OCI-LY7 (cell line): ENCODE results near the gene YPEL3. TPM values are rescaled to one million over a fixed set of nuclear protein-coding genes. Genes with fewer than 3 reads are reported as not detected.

Experiments used
- BruUV-seq: library from RNA; stranded (reverse); fragments of 400-500 nt; replicated peaks from 2 replicates; lab custom pipeline; 2021; lab: Mats Ljungman, UMichigan
- CTCF ChIA-PET: fragments of 300-600 bp; sonication (Branson Sonifier 250); formaldehyde crosslinking; loops from one replicate; lab custom pipeline; 2022; ENCODE audit warnings: antibody characterized with exemption; ENCODE audit not compliant: unreplicated experiment; lab: Charles Lee
- POLR2A ChIA-PET: fragments of 300-600 bp; sonication (Branson Sonifier 250); formaldehyde crosslinking; loops from one replicate; lab custom pipeline; 2022; ENCODE audit warnings: antibody characterized with exemption; lab: Charles Lee
- DNase-seq: peaks from one replicate; pipeline ENCODE4 v3.0.0-alpha.2; 2015; ENCODE audit warnings: low spot score
- H2AFZ ChIP-seq: fragments of 200-600 bp; sonication (generic), shearing (Covaris generic); 2 replicates; pipeline ENCODE4 v1.6.1; 2014; ENCODE audit warnings: mild to moderate bottlenecking, antibody characterized with exemption, low read length, moderate library complexity
- H3K27ac ChIP-seq: fragments of 200-600 bp; sonication (generic); 2 replicates; pipeline ENCODE4 v1.5.1; 2014; ENCODE audit warnings: mixed run types, low read depth, mild to moderate bottlenecking, moderate library complexity, low read length, inconsistent platforms; ENCODE audit not compliant: poor library complexity, severe bottlenecking
- H3K36me3 ChIP-seq: fragments of 200-600 bp; sonication (generic); 2 replicates; pipeline ENCODE4 v1.6.1; 2014; ENCODE audit warnings: mild to moderate bottlenecking, antibody characterized with exemption, low read length, moderate library complexity, mixed read lengths; ENCODE audit not compliant: insufficient read depth
- H3K4me1 ChIP-seq: fragments of 200-600 bp; sonication (generic); 2 replicates; pipeline ENCODE4 v1.5.1; 2014; ENCODE audit warnings: mild to moderate bottlenecking, low read length; ENCODE audit not compliant: insufficient read depth, poor library complexity, severe bottlenecking
- H3K4me2 ChIP-seq: fragments of 200-600 bp; sonication (generic); 2 replicates; pipeline ENCODE4 v1.6.1; 2014; ENCODE audit warnings: mild to moderate bottlenecking, low read length
- H3K4me3 ChIP-seq: fragments of 200-600 bp; sonication (generic); 2 replicates; pipeline ENCODE4 v1.5.1; 2014; ENCODE audit warnings: mild to moderate bottlenecking, low read depth, low read length; ENCODE audit not compliant: poor library complexity, severe bottlenecking
- H3K79me2 ChIP-seq: fragments of 200-600 bp; sonication (generic); 2 replicates; pipeline ENCODE4 v1.6.1; 2016; ENCODE audit warnings: low read depth, mild to moderate bottlenecking, low read length, moderate library complexity, mixed read lengths; ENCODE audit not compliant: insufficient read depth
- H3K9me2 ChIP-seq: fragments of 200-600 bp; sonication (generic); 2 replicates; pipeline ENCODE4 v1.6.1; 2016; ENCODE audit warnings: mild to moderate bottlenecking, low read length, mixed read lengths; ENCODE audit not compliant: insufficient read depth
- H3K9me3 ChIP-seq: fragments of 200-600 bp; sonication (generic); 2 replicates; pipeline ENCODE4 v1.6.1; 2014; ENCODE audit warnings: mild to moderate bottlenecking, mixed run types, low read length, mixed read lengths
- H4K20me1 ChIP-seq: fragments of 200-600 bp; sonication (generic); 2 replicates; pipeline ENCODE4 v1.6.1; 2014; ENCODE audit warnings: mild to moderate bottlenecking, antibody characterized with exemption, low read length, moderate library complexity, mixed read lengths; ENCODE audit not compliant: insufficient read depth
- EZH2phosphoT487 ChIP-seq: fragments of 200-600 bp; sonication (generic); IDR thresholded peaks from 2 replicates; pipeline ENCODE4 v1.6.1; 2018; ENCODE audit warnings: low read depth, borderline replicate concordance, mild to moderate bottlenecking, mixed run types, antibody characterized with exemption, low read length, moderate library complexity, mixed read lengths
- intact Hi-C: fragments of 100-400 bp; cut with micrococcal nuclease; formaldehyde crosslinking; loops from one replicate; pipeline ENCODE4 v1.10.0; 2022; ENCODE audit not compliant: unreplicated experiment
- total RNA-seq, 2 experiments: library from RNA; depleted of rRNA in 1 of 2; stranded (reverse); fragments of >200 nt in 1 of 2; shearing (Covaris generic) in 1 of 2; gene quantifications; 2 replicates each; pipeline ENCODE4 v1.2.3, GENCODE V29; 2014 to 2022
- TF ChIP-seq, protein P1 (sequence below): fragments of 200-600 bp; sonication (generic); conservative IDR thresholded peaks from 2 replicates; pipeline ENCODE4 v1.5.1; 2014; ENCODE audit warnings: mild to moderate bottlenecking, antibody characterized with exemption, low read length, moderate library complexity, mixed read lengths

The YPEL3 gene
- total RNA-seq, 2 experiments from 2014 or later = 17.5 to 34.5 TPM

DNA sequence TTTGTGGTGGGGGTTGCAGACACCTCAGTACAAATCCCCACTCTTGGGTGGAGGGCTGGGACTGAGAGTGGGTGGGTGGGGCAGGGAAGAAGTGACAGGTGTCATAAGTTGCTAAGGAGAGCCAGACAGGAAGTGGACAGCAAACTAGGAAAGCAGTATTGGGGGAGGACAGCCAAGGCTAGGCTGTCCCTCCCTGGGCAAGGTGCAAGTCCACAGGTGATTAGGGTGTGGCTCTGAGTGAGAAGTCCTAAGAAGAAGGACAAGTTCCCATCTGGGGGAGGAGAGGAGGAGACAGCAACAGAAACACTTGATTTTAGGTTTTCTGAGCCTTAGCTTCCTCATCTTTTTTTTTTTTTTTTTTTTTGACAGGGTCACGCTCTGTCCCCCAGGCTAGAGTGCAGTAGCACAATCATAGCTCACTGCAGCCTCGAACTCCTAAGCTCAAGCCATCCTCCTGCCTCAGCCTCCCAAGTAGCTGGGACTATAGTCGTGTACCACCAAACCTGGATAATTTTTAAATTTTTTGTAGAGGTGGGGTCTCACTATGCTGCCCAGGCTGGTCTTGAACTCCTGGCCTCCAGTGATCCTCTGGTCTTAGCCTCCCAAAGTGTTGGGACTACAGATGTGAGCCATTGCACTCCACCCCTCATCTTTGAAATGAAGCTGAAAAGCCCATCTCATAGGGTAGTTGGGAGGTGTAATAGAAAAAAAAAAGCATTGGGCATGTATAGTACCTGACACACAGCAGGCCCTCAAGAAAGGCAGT, 24.5 kb upstream of the YPEL3 start:
- Histone ChIP-seq H3K4me3 (no peak overlapping the region), H4K20me1 (no peaks in the 10 kb centered on the region), H2AFZ (no peak overlapping the region), H3K79me2 (no peaks in the 10 kb centered on the region), H3K27ac (no peak overlapping the region), H3K4me2 (no peak overlapping the region), H3K4me1 (peaks cover 16% of the 10 kb centered on the region), H3K9me3 (no peaks in the 10 kb centered on the region), H3K36me3 (no peaks in the 10 kb centered on the region), H3K9me2 (no peaks in the 10 kb centered on the region)
- TF ChIP-seq EZH2phosphoT487 = no peak
- TF ChIP-seq, protein P1, sequence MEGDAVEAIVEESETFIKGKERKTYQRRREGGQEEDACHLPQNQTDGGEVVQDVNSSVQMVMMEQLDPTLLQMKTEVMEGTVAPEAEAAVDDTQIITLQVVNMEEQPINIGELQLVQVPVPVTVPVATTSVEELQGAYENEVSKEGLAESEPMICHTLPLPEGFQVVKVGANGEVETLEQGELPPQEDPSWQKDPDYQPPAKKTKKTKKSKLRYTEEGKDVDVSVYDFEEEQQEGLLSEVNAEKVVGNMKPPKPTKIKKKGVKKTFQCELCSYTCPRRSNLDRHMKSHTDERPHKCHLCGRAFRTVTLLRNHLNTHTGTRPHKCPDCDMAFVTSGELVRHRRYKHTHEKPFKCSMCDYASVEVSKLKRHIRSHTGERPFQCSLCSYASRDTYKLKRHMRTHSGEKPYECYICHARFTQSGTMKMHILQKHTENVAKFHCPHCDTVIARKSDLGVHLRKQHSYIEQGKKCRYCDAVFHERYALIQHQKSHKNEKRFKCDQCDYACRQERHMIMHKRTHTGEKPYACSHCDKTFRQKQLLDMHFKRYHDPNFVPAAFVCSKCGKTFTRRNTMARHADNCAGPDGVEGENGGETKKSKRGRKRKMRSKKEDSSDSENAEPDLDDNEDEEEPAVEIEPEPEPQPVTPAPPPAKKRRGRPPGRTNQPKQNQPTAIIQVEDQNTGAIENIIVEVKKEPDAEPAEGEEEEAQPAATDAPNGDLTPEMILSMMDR = no peak
- DNase-seq = no peak
- ChIA-PET POLR2A (interaction anchor here (0.7 to 1.0 kb wide), 2 partner anchors 17 to 28 kb away, joined by 3 to 4 read pairs; no protein-coding TSS in a partner anchor), CTCF (no interaction called here)
- intact Hi-C loops = no loop called here
- no TSS peak for BruUV-seq

DNA sequence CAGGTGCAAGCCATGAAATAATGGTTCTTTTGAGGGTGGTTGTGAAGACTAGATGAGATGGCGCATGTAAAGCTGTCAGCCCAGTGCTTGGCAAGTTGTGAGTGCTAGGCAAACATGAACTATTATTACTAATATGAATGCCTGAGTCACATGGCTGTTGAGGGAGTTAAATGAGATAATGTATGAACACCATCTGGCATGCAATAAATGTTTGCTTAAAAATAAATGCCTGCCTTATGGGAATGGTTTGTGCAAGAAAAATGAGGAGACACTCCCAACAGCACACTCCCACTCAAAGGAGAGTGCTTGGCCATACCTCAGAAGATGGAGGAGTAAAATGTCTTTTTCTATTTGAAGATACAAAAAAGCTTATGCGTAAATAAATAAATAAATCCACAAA, 23.4 kb upstream of the YPEL3 start:
- BruUV-seq = no TSS peak
- Histone ChIP-seq H3K4me2 (no peak overlapping the region), H3K4me3 (no peak overlapping the region), H3K27ac (no peak overlapping the region), H2AFZ (no peak overlapping the region), H3K9me3 (no peaks in the 10 kb centered on the region), H3K36me3 (no peaks in the 10 kb centered on the region), H3K79me2 (no peaks in the 10 kb centered on the region), H3K9me2 (no peaks in the 10 kb centered on the region), H4K20me1 (no peaks in the 10 kb centered on the region), H3K4me1 (peaks cover 27% of the 10 kb centered on the region)
- ChIA-PET CTCF (interaction anchor here (0.6 kb wide), 1 partner anchor 479 kb away, joined by 3 read pairs; no protein-coding TSS in a partner anchor), POLR2A (interaction anchor here (1.0 kb wide), 1 partner anchor 16 kb away, joined by 3 read pairs; no protein-coding TSS in a partner anchor)
- TF ChIP-seq, protein P1 = no peak
- no peak for TF ChIP-seq EZH2phosphoT487
- no peak for DNase-seq
- intact Hi-C loops = no loop called here

DNA sequence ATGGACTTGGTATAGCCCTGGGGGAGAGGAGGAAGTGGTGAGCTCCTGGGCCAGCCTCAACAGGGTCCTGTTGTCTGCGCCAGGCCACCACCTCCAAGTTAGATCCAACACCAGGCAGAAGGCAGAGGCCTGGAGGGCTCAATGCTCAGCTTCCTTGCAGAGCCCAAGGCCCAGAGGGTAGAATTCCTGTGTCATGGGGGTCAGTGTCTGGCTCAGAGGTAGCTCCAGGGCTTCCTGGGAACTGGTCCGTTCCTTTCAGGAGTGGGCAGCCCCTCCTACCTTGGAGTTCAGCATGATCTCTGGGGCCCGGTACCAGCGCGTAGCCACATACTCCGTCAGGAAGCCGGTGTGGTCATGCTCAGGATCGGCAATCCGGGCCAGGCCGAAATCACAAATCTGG, 21.8 kb upstream of the YPEL3 start:
- CTCF ChIA-PET = no interaction called here

More for the DNA sequence above, 21.8 kb upstream of the YPEL3 start:
- no peaks in the 10 kb centered on the region for H3K9me3 ChIP-seq
- H2AFZ ChIP-seq = no peak overlapping the region
- no peaks in the 10 kb centered on the region for H3K9me2 ChIP-seq
- no TSS peak for BruUV-seq
- H3K79me2 ChIP-seq = no peaks in the 10 kb centered on the region
- peaks cover 24% of the 10 kb centered on the region for H3K4me1 ChIP-seq
- POLR2A ChIA-PET = no interaction called here
- DNase-seq = no peak
- TF ChIP-seq, protein P1 = no peak
- no peak for TF ChIP-seq EZH2phosphoT487
- no peaks in the 10 kb centered on the region for H3K36me3 ChIP-seq
- no peaks in the 10 kb centered on the region for H4K20me1 ChIP-seq
- no peak overlapping the region for H3K4me2 ChIP-seq
- no peak overlapping the region for H3K4me3 ChIP-seq
- H3K27ac ChIP-seq = no peak overlapping the region
- intact Hi-C loops = no loop called here
